Coronary artery (tissue), 2 donors: ENCODE results near the gene APEX1.

Source experiments
- DNase-seq: peaks from one replicate; pipeline ENCODE4 v3.0.0-alpha.2; 2017; ENCODE audit warnings: low spot score
- H3K27ac ChIP-seq, 2 donors: fragments of 200-600 bp; sonication (generic); one replicate each; pipeline ENCODE4 v1.5.1; 2016 to 2019
- H3K4me3 ChIP-seq: fragments of 200-600 bp; sonication (generic); 2 replicates; pipeline ENCODE4 v1.5.1; 2016; ENCODE audit warnings: mild to moderate bottlenecking, moderate library complexity
- TF ChIP-seq, protein P1 (sequence below): fragments of 200-600 bp; sonication (generic); IDR thresholded peaks from one replicate; pipeline ENCODE4 v1.5.1; 2019; ENCODE audit warnings: antibody characterized with exemption

APEX1 gene

DNA sequence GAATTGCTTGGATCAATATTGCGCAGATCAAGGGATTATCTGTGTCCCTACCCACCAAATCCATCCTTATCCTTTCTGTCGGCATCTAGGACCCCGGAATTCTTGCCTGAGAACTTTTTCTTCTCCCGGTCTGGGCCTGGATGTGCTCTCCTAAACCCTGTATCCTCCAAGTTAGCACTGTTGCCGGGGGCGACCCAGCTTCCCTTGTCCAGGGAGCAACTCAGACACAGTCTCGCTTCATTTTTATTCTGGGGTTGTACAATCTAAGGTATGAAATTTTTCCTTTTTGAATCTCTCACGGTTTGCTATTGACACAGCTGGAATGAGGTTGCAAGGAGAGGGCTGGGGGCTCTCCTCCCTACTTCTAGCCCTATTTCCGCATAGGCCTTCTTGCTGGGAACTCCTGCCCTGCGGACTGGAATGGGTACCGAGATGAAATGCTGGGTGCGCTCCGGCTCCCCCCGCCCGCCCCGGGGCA is 13.8 kb downstream of the APEX1 start:
- peak overlapping the region; percentile 89 for H3K4me3 ChIP-seq
- peak overlapping the region; percentile 75 to 97 for H3K27ac ChIP-seq
- no peak for DNase-seq
- TF ChIP-seq, protein P1, sequence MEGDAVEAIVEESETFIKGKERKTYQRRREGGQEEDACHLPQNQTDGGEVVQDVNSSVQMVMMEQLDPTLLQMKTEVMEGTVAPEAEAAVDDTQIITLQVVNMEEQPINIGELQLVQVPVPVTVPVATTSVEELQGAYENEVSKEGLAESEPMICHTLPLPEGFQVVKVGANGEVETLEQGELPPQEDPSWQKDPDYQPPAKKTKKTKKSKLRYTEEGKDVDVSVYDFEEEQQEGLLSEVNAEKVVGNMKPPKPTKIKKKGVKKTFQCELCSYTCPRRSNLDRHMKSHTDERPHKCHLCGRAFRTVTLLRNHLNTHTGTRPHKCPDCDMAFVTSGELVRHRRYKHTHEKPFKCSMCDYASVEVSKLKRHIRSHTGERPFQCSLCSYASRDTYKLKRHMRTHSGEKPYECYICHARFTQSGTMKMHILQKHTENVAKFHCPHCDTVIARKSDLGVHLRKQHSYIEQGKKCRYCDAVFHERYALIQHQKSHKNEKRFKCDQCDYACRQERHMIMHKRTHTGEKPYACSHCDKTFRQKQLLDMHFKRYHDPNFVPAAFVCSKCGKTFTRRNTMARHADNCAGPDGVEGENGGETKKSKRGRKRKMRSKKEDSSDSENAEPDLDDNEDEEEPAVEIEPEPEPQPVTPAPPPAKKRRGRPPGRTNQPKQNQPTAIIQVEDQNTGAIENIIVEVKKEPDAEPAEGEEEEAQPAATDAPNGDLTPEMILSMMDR, result no peak

DNA sequence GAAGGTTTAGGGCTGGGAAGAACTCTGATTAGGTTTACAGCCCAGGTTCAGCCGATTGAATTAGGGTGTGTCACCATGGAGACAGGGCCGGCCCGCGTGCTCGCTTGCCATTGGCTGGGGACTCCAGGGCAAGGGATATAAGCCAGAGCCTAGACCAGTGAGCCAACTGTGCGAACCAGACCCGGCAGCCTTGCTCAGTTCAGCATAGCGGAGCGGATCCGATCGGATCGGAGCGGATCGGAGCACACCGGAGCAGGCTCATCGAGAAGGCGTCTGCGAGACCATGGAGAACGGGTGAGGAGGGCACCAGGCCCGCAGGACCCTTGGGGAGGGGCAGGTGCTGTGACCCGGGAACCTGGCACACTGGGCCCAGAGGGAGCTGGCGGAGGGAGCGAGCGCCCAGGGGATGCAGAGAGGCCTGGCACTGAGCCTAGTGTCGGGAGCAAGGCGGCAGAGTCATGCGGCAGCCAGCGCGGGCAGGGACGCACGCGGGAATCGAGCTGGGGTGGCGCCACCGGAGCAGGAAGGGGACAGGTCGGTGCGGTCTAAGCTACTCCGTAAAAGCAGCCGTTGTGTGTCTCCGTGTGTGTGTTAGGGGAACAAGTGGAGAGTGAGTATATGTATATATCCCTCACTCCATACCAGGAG is 14.3 kb downstream of the APEX1 start, which contains the start of gene PNP:
TSS of gene PNP (plus strand) at position 165 of the 648 bp plus-strand sequence. CDS start at position 284, 119 bp downstream.
- TF ChIP-seq, protein P1, result no peak
- H3K27ac ChIP-seq, result peak within 1 kb of the TSS; percentile 75 to 97

DNA sequence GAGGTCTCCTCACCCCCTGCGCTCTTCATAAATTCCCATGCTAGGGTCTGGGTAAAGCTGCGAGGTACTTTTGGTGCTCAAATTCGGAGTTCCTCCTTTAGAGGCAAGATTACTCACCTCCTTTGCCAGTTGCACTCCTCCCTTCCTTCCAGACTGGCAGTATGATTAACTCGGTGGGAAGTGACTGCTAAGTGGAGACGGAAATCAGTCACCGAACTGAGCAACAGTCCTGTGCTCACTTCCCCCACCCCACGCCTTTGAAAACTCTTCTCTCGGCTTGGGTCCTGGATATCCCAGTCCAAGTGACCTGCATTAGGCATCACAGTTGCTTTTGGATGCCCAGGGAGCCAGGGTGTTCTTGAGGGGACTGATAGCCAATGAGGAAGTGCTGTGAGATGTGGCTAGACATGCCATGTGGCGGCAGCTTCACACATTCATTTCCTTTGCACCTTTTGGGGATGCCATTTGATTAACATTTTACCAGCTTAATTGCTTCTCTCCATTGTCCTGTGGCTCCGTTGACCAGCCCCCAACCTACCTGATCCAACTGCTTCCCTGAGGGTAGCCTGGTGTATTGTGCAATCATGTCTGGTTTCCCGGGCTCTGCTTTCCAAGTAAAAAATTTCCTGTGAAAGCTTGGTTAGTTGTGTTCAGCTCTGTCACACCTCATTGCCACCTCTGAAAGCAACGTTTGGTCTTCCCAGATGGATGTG is 15.0 kb downstream of the APEX1 start:
- Histone ChIP-seq H3K27ac (peak overlapping the region; percentile 75 to 97), H3K4me3 (peak overlapping the region; percentile 89)
- TF ChIP-seq, protein P1, result no peak
- DNase-seq, result peak; percentile 78

More for the DNA sequence above, 14.3 kb downstream of the APEX1 start, which contains the start of gene PNP:
- DNase-seq, result peak; percentile 93
- peak within 1 kb of the TSS; percentile 89 for H3K4me3 ChIP-seq

DNA sequence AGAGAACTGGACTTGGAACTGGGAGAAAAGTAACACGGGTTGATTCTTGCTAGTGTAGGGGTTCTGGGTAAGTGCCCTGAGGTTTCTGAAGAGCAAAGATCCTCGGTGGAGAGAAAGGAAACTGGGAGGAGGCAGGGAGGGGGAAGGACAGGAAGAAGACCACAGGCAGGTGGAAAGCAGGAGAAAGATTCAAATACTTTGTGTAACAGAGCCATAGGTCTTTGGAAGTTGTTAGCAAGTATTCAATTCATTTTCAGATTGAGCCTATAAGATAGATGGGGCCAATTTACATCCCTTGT is 15.5 kb downstream of the APEX1 start:
- DNase-seq, result no peak
- TF ChIP-seq, protein P1, result no peak
- Histone ChIP-seq H3K4me3 (peak overlapping the region; percentile 89), H3K27ac (peak overlapping the region in 1 of 2 donors; percentile 97)

DNA sequence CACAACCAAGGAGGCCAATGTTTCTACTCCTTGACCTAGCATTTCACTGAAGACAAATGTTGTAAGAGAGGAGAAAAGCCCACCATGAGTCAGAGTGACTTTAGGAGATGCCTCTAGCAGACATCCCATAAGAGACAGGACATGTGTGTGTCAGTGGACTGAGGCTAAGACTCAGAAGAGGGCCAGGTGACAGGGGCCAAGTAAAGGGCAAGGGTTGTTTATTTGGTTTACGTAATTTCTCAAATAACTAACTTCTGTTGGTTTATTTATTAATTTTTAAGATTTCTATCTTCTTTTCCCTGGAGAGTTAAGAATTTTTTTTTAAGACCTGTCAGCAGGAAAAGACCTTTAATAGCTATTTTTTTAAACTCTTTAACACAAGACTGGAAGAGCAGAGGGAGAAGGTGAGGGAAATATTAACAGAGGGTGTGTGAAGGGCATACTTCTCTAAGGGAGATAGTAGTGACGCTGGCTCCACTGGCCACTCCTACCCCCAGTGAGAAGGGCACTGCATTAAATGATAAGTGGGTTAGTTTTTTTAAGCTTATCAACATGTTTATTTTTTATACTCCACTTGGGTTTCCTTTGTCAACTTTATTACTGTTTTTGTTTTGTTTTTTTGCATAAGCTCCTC is 17.6 kb downstream of the APEX1 start:
- TF ChIP-seq, protein P1, result no peak
- H3K4me3 ChIP-seq, result no peak overlapping the region
- H3K27ac ChIP-seq, result no peak overlapping the region
- DNase-seq, result no peak

DNA sequence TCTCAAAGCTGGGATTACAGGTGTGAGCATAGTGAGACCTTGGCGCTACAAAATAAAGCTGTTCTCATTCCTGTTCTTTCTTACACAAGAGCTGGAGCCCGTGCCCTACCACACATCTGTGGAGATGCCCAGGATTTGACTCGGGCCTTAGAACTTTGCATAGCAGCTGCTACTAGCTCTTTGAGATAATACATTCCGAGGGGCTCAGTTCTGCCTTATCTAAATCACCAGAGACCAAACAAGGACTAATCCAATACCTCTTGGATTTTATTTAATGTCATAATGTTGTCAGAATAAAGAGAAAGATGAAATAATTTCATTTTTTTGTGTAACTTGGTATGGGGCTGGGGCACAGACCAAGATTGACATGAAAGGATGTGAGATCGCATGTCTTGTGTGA is 21.8 kb downstream of the APEX1 start:
- H3K4me3 ChIP-seq, result no peak overlapping the region
- TF ChIP-seq, protein P1, result no peak
- DNase-seq, result no peak
- peak overlapping the region in 1 of 2 donors; percentile 2 for H3K27ac ChIP-seq
